K562 (cell line): ENCODE results near the gene MAD2L1BP. TPM values are rescaled to one million over a fixed set of nuclear protein-coding genes. Genes with fewer than 3 reads are reported as not detected.

ENCODE experiments used
- CEBPG ChIP-seq, 3 experiments: fragments of 200-800 bp in 1 of 3; sonication (Bioruptor generic) in 1 of 3; sonication (generic) in 1 of 3; formaldehyde crosslinking in 1 of 3; IDR thresholded peaks in 2 of 3; conservative IDR thresholded peaks in 1 of 3; 2 replicates each; pipeline versions ENCODE4 v1.6.1 to v1.8.0; 2016 to 2022; ENCODE audit warnings: missing compliant biosample characterization in 2 of 3, missing genetic modification characterization in 2 of 3, mild to moderate bottlenecking in 1 of 3, missing genetic modification reagents in 1 of 3
- ETS2 ChIP-seq: IDR thresholded peaks from 2 replicates; pipeline ENCODE4 v1.6.1; 2016; ENCODE audit warnings: borderline replicate concordance, missing genetic modification characterization, mild to moderate bottlenecking, moderate library complexity, missing compliant biosample characterization; ENCODE audit not compliant: poor library complexity, severe bottlenecking
- ZBTB40 ChIP-seq, 2 experiments: fragments of 450-650 bp in 1 of 2; sonication (generic) in 1 of 2; formaldehyde crosslinking in 1 of 2; IDR thresholded peaks; 2 replicates each; pipeline versions ENCODE4 v1.7.1 to v1.9.0; 2016 to 2022; ENCODE audit warnings: inconsistent platforms in 1 of 2, mild to moderate bottlenecking in 1 of 2, missing genetic modification reagents in 1 of 2
- ZHX1 ChIP-seq: fragments of 150-350 bp; conservative IDR thresholded peaks from 2 replicates; pipeline ENCODE4 v1.6.1; 2014; ENCODE audit warnings: low read length
- ZNF76 ChIP-seq: fragments of 250-450 bp; sonication (Bioruptor Pico); IDR thresholded peaks from 2 replicates; pipeline ENCODE4 v1.4.0; 2020; ENCODE audit warnings: mild to moderate bottlenecking, moderate library complexity, borderline replicate concordance
- ZNF77 ChIP-seq: fragments of 250-450 bp; sonication (Bioruptor Pico); IDR thresholded peaks from 2 replicates; pipeline ENCODE4 v1.5.0; 2020
- polyA plus RNA-seq, 8 experiments: library from polyadenylated mRNA; depleted of rRNA in 4 of 8; stranded (reverse) in 5 of 8; unstranded in 3 of 8; fragments of >200 nt; fragmentation: Nextera tagmentation in 2 of 8; fragmentation: Illumina TruSeq in 1 of 8; extraction: Ambion mirVana in 2 of 8; extraction: Trizol in 1 of 8; gene quantifications; 2 replicates each; pipeline versions ENCODE4 v1.2.1 to v1.2.3, GENCODE V29; 2011 to 2014; ENCODE audit warnings: inconsistent platforms in 1 of 8, missing spikeins in 1 of 8
- total RNA-seq, 7 experiments: library from RNA; depleted of rRNA in 6 of 7; stranded (reverse); fragments of >200 nt in 6 of 7; fragmentation: Illumina TruSeq in 2 of 7; extraction: Trizol in 2 of 7; gene quantifications; 2 replicates each; pipeline versions ENCODE4 v1.2.1 to v1.2.3, GENCODE V29; 2011 to 2021; ENCODE audit warnings: low replicate concordance in 1 of 7

MAD2L1BP gene
- total and polyA plus RNA-seq, 9 of the 15 experiments (the other 6 are each of a cell fraction or from before 2014, with no cell fraction given), result 69.7 to 321 (median 111) TPM

- peak; percentile 41 for TF ChIP-seq CEBPG (CRISPR knock-in tag; IDR thresholded peaks at IDR 0.05)
- no peak for TF ChIP-seq CEBPG (tag; conservative IDR thresholded peaks at IDR 0.05 in 1 of 2, IDR thresholded peaks at IDR 0.05 in 1 of 2)
- TF ChIP-seq ZBTB40 (IDR thresholded peaks at IDR 0.05), result no peak
- no peak for TF ChIP-seq ZBTB40 (CRISPR knock-in tag; IDR thresholded peaks at IDR 0.05)
- TF ChIP-seq ETS2, result no peak
- no peak for TF ChIP-seq ZNF77 (CRISPR knock-in tag)
- no peak for TF ChIP-seq ZHX1
- TF ChIP-seq ZNF76, result no peak
Observed at GRCh38 chr6:43624786-43625288, 10.8 kb upstream of the MAD2L1BP start (continued).
